Immature natural killer cell (primary cell): Measurements from ENCODE around the gene NPC1L1. TPM values are rescaled to one million over a fixed set of nuclear protein-coding genes. Genes with fewer than 3 reads are reported as not detected.
A peak's percentile ranks its signal among the peaks of the same experiment; 100 is the strongest.
"Not testable (repeated sequence)": the region's sequence is repeated elsewhere in the genome, so short reads cannot be mapped to it uniquely, and the experiment has no call there.

Experiments
- DNase-seq, 3 donors: peaks; one replicate each; pipeline ENCODE4 v3.0.0; 2022; ENCODE audit warnings: mixed read lengths in 1 of 3
- H3K27ac Mint-ChIP-seq, 6 donors: one replicate each; pipeline ENCODE4 v1.8.0; 2020; ENCODE audit warnings: mixed read lengths in 6 of 6, mild to moderate bottlenecking in 5 of 6, inconsistent platforms in 4 of 6, moderate library complexity in 3 of 6
- H3K27me3 Mint-ChIP-seq, 3 donors: one replicate each; pipeline ENCODE4 v1.8.0; 2020 to 2021; ENCODE audit warnings: low read depth in 3 of 3, mild to moderate bottlenecking in 3 of 3, mixed read lengths in 3 of 3, moderate library complexity in 3 of 3, inconsistent platforms in 1 of 3
- H3K36me3 Mint-ChIP-seq, 3 donors: one replicate each; pipeline ENCODE4 v1.8.0; 2020; ENCODE audit warnings: mixed read lengths in 3 of 3, inconsistent platforms in 2 of 3, mild to moderate bottlenecking in 2 of 3
- H3K4me1 Mint-ChIP-seq, 2 donors: one replicate each; pipeline ENCODE4 v1.8.0; 2020; ENCODE audit warnings: inconsistent platforms in 2 of 2, mild to moderate bottlenecking in 2 of 2, mixed read lengths in 2 of 2, moderate library complexity in 1 of 2
- H3K4me3 Mint-ChIP-seq, 5 donors: one replicate each; pipeline ENCODE4 v1.8.0; 2020; ENCODE audit warnings: mild to moderate bottlenecking in 5 of 5, mixed read lengths in 5 of 5, inconsistent platforms in 3 of 5, moderate library complexity in 3 of 5
- H3K9me3 Mint-ChIP-seq, 6 donors: one replicate each; pipeline ENCODE4 v1.8.0; 2020; ENCODE audit warnings: mild to moderate bottlenecking in 6 of 6, mixed read lengths in 6 of 6, inconsistent platforms in 4 of 6, moderate library complexity in 3 of 6
- polyA plus RNA-seq, 3 donors: library from polyadenylated mRNA; unstranded; fragments of 300-500 nt; fragmentation: Illumina TruSeq; gene quantifications; one replicate each; pipeline ENCODE4 v1.2.3, GENCODE V29; 2021

Gene NPC1L1
- polyA plus RNA-seq, 3 donors from 2014 or later = not detected

DNA sequence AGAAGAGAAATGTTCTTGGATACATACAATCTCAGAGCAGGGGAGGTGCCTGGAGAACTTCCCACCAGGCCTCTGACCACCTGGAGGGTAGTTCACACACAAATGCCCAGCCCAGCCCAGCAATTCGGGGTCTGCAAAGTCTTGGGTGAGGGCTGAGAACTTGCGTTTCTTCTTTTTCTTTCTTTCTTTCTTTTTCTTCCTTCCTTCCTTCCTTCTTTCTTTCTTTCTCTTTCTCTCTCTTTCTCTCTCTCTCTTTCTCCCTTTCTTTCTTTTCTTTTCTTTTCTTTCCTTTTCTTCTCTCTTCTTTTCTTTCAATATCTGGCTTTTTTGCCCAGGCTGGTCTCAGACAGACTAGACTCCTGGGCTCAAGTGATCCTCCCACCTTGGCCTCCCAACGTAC lies 22.4 kb downstream of the NPC1L1 start:
- DNase-seq = no peak
- Mint-ChIP-seq H3K36me3 (peaks cover 0 to under 1% (median 0%) of the 10 kb centered on the region in 3 donors), H3K27me3 (peaks cover 0 to 4% (median 2%) of the 10 kb centered on the region in 3 donors), H3K4me3 (no peak overlapping the region), H3K9me3 (peaks cover 0 to under 1% (median under 1%) of the 10 kb centered on the region in 6 donors), H3K4me1 (no peaks in the 10 kb centered on the region), H3K27ac (peak overlapping the region in 1 of 6 donors; percentile 53)

DNA sequence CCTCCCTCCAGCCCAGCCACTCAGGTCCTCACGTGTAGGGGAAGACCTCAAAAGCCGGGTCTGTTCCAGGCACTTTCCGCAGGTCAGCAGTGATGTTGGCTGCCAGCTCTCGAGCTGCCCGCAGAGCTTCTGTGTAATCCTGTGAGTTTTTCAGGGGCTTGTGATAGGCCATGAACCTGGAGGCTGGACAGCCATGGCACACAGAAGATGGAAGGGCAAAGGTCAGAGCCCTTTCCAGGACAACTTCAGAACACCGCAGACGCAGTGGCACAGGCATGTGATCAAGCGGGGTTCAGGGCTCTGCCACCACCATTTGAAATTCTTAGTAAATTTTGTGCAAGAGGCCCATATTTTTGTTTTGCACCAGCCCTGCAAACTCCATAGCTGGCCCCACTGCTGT lies 24.0 kb downstream of the NPC1L1 start:
- H3K9me3 Mint-ChIP-seq = no peaks in the 10 kb centered on the region
- H3K4me3 Mint-ChIP-seq = no peak overlapping the region
- H3K27ac Mint-ChIP-seq = no peak overlapping the region
- no peaks in the 10 kb centered on the region for H3K4me1 Mint-ChIP-seq
- H3K36me3 Mint-ChIP-seq = no peaks in the 10 kb centered on the region
- no peak for DNase-seq
- H3K27me3 Mint-ChIP-seq = peaks cover 0 to 4% (median 2%) of the 10 kb centered on the region in 3 donors

DNA sequence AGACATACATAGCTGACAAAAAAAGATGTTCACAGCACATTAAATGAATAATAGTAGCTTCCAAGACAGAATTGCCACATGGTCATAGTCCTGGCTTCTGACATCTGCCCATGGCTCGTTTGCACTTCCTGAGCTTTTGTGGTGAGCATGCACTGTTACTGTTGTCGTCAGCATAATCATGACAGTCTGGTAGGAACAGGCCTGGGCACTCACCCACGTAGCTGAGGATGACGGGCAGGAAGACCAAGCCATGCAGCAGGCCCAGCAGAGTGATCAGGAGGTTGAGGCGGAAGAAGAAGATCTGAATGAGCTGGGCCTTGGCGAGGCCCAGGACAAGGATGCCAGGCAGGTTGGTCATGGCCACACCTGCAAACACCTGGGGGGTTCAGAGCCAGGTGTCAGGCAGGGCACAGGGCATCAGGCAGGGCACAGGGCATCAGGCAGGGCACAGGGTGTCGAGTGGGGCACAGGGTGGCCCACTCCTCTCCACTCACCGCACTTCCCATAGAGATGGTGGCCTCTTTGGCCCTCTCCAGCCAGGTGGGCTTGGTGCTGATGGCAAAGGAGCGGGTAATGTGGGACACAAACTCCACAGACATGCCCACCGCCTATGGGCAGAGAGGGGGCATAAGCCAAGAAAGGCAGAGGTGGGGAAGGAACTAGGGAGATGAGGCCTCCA lies 25.4 kb downstream of the NPC1L1 start:
- no peak overlapping the region for H3K4me3 Mint-ChIP-seq
- H3K27me3 Mint-ChIP-seq = peaks cover 0 to 6% (median 2%) of the 10 kb centered on the region in 3 donors
- no peaks in the 10 kb centered on the region for H3K4me1 Mint-ChIP-seq
- no peaks in the 10 kb centered on the region for H3K36me3 Mint-ChIP-seq
- no peak overlapping the region for H3K27ac Mint-ChIP-seq
- no peak for DNase-seq
- no peaks in the 10 kb centered on the region for H3K9me3 Mint-ChIP-seq

DNA sequence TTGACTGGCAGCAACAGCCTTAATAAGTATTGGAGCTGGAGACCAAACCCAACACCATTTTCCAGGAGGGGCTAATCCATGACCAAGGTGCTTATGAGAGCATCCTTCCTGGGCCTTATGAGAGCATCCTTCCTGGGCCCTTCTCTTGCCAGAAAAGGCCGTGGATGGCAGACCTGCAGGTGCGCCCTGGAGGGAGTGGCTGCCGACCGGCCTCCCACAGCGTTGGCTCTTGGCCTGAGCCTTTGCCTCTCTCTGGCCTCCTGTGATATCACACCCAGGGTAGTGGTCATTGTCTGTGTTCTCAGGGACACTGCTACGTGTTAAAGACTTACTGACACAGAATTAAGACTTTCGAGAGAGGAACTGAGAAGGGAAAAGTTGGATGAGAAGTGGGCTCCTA lies 28.4 kb downstream of the NPC1L1 start:
- H3K27me3 Mint-ChIP-seq = peaks cover 0 to 5% (median 0%) of the 10 kb centered on the region in 3 donors
- no peak for DNase-seq
- no peaks in the 10 kb centered on the region for H3K4me1 Mint-ChIP-seq
- no peak overlapping the region for H3K4me3 Mint-ChIP-seq
- H3K27ac Mint-ChIP-seq = no peak overlapping the region
- no peaks in the 10 kb centered on the region for H3K36me3 Mint-ChIP-seq
- H3K9me3 Mint-ChIP-seq = peaks cover 0 to 4% (median 0%) of the 10 kb centered on the region in 6 donors

DNA sequence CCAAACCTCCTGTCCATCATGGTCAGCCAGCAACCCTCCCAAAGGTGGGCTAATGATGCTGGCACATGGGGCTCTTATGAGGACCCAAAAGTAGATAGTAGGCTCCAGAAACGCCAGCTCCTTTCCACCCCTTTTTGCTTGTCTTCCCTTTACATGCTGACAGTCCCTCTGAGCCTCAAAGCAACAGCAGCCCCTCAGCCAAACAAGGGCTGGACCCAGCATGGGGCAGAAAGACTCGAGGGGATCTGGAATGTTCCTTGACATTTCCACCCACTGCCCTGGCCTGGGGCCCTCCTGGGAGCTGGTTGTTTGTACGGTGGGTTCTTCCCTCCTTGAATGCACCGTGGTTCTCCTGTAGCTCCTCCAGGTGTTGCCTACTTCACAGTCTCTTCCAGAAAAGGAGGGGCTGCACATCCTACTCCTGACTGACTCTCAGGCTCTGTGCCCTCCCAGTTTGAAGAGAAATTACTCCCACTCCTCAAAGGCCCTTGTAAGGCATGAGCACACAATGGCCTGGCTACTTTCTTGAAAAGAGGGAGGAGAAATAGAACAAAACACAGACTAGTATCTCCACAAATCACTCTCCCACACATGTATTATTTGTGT lies 29.2 kb downstream of the NPC1L1 start:
- no peak for DNase-seq

DNA sequence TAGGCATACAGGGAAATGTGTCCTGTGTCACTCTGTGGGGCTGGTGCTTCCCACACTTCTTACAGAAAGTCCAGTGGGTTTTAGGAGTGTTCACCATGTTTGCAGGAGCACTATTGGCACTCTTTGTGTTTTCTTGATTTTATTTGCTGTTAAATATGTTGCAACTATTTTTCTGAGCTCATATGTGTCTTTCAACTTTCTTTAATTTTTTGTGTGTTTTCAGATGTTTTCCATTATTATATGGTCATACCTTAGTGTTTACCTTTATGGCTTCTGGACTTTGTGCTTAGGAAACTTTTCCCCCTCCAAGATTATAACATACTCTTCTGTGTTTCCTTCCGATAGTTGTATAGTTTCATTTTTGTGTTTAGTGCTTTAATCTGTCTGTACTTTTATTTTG lies 29.9 kb downstream of the NPC1L1 start:
- Mint-ChIP-seq H3K27ac (no peak overlapping the region), H3K9me3 (peaks cover 0 to 4% (median 0%) of the 10 kb centered on the region in 6 donors), H3K36me3 (peaks cover 0 to 3% (median 0%) of the 10 kb centered on the region in 3 donors), H3K4me3 (no peak overlapping the region), H3K27me3 (peaks cover 0 to 8% (median 2%) of the 10 kb centered on the region in 3 donors), H3K4me1 (no peaks in the 10 kb centered on the region)
- DNase-seq = no peak

More for the DNA sequence above, 29.2 kb downstream of the NPC1L1 start:
- Mint-ChIP-seq H3K4me1 (no peaks in the 10 kb centered on the region), H3K36me3 (no peaks in the 10 kb centered on the region), H3K27ac (no peak overlapping the region), H3K4me3 (no peak overlapping the region), H3K9me3 (peaks cover 0 to 4% (median 0%) of the 10 kb centered on the region in 6 donors), H3K27me3 (peaks cover 0 to 8% (median 0%) of the 10 kb centered on the region in 3 donors)

DNA sequence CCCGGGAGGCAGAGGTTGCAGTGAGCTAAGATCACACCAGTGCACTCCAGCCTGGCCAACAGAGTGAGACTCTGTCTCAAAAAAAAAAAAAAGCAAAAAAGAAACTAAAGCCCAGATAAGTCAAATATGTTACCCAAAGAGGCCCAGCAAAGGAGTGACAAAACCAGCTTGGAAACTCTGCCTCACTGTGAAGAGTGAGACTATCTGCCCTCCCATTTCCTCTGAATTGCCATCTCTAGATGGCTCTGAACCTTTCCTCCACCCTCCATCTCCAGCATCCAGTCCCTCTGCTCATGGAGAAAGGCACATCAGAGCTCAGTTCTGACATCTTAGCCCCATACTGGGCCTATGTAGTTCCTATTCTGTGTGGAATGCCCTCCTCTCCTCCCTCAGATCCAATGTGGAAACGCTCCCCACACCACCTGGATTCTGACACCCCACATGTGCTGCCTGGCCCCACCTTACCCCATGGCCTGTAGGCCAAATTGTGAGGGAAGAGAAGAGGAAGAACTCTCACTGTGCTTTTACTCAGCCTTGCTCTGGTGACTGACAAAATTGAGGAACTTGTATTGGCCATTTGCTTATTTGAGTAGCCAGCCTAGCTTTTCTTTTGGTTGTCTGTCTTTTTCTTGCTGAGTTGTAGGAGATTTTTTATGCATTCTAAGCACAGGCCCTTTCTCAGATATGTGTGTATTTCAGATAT lies 32.7 kb downstream of the NPC1L1 start:
- Mint-ChIP-seq H3K36me3 (peaks cover 0 to 3% (median 0%) of the 10 kb centered on the region in 3 donors), H3K9me3 (peaks cover 0 to 4% (median 0%) of the 10 kb centered on the region in 6 donors), H3K27ac (no peak overlapping the region), H3K4me3 (no peak overlapping the region), H3K27me3 (peaks cover 0 to 13% (median 2%) of the 10 kb centered on the region in 3 donors), H3K4me1 (peaks cover 0 to 1% of the 10 kb centered on the region in 2 donors)
- no peak for DNase-seq

DNA sequence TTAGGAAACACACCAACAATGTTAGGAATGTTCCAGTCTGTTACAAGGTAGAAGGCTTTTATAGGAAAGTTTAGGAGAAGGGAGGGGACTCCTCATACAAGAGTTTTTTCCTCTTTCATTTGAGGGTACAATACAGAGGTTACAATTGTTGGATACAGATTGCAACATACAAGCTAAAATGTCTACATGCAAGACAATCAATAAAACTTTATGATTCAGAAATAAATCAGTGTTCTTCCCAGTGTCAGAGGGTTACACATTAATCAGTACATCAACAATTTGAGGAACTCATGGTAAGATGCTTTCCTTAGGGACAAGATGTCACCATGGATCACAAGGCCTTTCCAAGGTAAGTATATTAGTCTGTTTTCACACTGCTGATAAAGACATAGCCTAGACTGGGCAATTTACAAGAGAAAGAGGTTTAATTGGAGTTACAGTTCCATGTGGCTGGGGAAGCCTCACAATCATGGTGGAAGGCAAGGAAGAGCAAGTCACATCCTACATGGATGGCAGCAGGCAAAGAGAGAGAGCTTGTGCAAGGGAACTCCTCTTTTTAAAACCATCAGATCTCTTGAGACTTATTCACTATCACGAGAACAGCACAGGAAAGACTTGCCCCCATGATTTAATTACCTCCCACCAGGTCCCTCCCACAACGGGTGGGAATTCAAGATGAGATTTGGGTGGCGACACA lies 34.4 kb downstream of the NPC1L1 start:
- H3K4me3 Mint-ChIP-seq, H3K9me3 Mint-ChIP-seq, DNase-seq, H3K27ac Mint-ChIP-seq, H3K36me3 Mint-ChIP-seq, H3K4me1 Mint-ChIP-seq: not testable (repeated sequence)
- peaks cover 0 to 11% (median 2%) of the 10 kb centered on the region in 3 donors for H3K27me3 Mint-ChIP-seq

DNA sequence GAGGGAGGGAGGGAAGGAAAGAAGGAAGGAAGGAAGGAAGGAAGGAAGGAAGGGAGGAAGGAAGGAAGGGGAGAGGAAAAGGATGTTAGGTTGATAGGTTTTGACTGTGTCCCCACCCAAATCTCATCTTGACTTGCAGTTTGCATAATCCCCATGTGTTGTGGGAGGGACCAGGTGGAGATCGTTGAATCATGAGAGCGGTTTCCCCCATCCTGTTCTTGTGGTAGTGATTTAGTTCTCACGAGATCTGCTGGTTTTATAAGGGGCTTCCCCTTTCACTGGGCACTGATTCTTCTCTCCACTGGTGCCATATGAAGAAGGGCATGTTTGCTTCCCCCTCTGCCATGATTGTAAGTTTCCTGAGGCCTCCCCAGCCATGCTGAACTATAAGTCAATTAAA lies 35.5 kb downstream of the NPC1L1 start:
- Mint-ChIP-seq H3K27ac (no peak overlapping the region), H3K4me3 (no peak overlapping the region), H3K4me1 (peaks cover 0 to 1% of the 10 kb centered on the region in 2 donors), H3K36me3 (peaks cover 0 to 3% (median 0%) of the 10 kb centered on the region in 3 donors), H3K9me3 (peaks cover 0 to 4% (median 0%) of the 10 kb centered on the region in 6 donors), H3K27me3 (peaks cover 0 to 9% (median 2%) of the 10 kb centered on the region in 3 donors)
- peak in 1 of 3 donors; percentile 14 for DNase-seq

DNA sequence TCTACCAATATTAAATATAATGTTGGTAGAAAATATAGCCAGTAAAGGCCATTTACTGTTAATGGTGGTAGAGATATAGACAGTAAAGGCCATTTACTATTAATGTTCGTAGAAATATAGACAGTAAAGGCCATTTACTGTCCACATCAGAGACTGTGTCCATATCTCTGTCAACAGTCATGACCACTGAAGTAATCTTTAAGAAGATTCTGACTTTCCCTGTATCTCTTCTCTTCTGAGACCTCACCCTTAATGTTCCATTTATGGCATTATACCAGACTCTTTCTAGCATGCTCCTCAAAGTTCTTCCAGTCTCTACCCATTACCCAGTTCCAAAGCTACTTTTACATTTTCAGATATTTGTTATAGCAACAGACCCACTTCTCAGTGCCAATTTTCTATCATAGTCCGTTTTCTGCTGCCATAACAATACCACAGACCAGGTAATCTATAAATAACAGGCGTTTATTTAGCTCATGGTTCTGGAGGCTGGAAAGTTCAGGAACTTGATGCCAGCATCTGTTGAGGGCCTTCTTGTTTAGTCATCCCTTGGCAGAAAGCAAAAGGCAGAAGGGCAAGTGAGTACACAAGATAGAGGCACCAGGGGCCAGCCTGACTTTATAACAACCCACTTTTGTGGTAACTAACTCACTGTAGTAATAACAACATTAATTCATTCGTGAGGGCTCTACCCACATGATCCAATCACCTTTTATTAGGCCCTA lies 42.7 kb downstream of the NPC1L1 start:
- H3K27ac Mint-ChIP-seq = no peak overlapping the region
- H3K4me3 Mint-ChIP-seq = no peak overlapping the region
- H3K27me3 Mint-ChIP-seq = peaks cover 3 to 17% (median 10%) of the 10 kb centered on the region in 3 donors
- DNase-seq = no peak
- H3K36me3 Mint-ChIP-seq = no peaks in the 10 kb centered on the region
- no peaks in the 10 kb centered on the region for H3K9me3 Mint-ChIP-seq
- no peaks in the 10 kb centered on the region for H3K4me1 Mint-ChIP-seq

DNA sequence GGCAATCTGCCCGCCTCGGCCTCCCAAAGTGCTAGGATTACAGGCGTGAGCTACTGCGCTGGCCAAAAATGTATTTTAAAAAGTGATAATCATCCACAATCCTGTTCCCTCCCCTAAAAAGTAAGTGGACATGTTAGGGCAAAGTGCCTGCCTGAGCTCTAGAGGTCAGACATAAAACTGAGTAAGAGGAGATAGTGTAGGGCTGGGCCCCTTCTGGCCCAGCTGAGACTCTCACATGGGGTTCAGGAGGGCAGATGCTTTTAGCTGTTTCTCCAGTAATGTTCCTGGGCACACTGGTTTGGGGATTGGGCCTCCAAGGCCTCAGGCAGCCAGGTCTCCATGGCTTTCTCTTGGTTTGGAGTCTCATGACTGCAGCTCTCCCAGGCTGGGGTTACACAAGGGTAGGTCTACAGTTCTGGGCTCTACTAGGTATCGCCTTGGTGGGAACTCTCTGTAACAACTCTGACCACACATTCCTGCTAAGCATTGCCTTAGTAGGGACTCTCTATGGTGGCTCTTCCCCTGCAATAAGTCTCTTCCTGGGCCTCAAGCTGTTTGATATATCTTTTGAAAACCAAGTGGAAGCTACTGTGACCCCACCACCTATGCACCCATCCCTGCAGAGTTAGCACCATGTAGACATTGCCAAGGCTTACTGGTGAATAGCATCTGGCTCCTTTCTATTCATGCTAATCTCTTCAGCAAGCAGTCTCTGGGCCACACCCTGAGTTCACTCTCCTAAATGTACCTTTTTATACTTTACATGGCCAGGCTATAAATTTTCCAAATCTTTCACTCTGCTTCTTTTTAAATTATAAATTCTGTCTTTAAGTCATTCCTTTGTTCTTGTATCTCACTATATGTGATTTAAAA lies 43.7 kb downstream of the NPC1L1 start:
- Mint-ChIP-seq H3K36me3 (no peaks in the 10 kb centered on the region), H3K4me3 (no peak overlapping the region), H3K27me3 (peaks cover 3 to 17% (median 10%) of the 10 kb centered on the region in 3 donors), H3K27ac (no peak overlapping the region), H3K4me1 (no peaks in the 10 kb centered on the region), H3K9me3 (no peaks in the 10 kb centered on the region)
- DNase-seq = no peak

DNA sequence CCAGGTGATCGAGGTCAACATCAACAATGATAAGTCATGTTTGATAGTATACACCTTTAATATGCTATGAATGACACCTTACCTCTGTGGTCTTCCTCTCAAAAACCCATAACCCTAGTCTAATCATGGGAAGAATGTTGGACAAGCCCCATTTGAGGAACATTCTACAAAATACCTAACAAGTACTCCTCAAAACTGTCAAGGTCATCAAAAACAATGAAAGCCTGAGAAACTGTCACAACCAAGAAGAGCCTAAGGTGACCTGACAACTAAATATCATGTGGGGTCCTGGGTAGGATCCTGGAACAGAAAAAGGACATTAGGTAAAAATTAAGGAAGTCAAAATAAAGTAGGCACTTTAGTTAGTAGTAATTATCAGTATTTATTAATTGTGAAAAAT lies 44.7 kb downstream of the NPC1L1 start:
- DNase-seq = no peak
- no peak overlapping the region for H3K27ac Mint-ChIP-seq
- peaks cover 0 to 1% of the 10 kb centered on the region in 2 donors for H3K4me1 Mint-ChIP-seq
- no peak overlapping the region for H3K4me3 Mint-ChIP-seq
- H3K36me3 Mint-ChIP-seq = no peaks in the 10 kb centered on the region
- H3K27me3 Mint-ChIP-seq = peaks cover 3 to 17% (median 10%) of the 10 kb centered on the region in 3 donors
- no peaks in the 10 kb centered on the region for H3K9me3 Mint-ChIP-seq
